Choroid plexus epithelial cell (primary cell): ENCODE measurements around the gene TMEM198.

ENCODE experiments used
- DNase-seq: peaks from one replicate; pipeline ENCODE4 v3.0.0-alpha.2; 2010; ENCODE audit warnings: low read depth
- H3K4me3 ChIP-seq: 2 replicates; pipeline ENCODE4 v1.5.1; 2011; ENCODE audit warnings: low read depth, mild to moderate bottlenecking, control low read depth, low read length, moderate library complexity
- CTCF ChIP-seq: conservative IDR thresholded peaks from 2 replicates; pipeline ENCODE4 v1.5.1; 2011; ENCODE audit warnings: low read depth, mild to moderate bottlenecking, control low read depth, inconsistent platforms, low read length, moderate library complexity

Gene TMEM198

DNA sequence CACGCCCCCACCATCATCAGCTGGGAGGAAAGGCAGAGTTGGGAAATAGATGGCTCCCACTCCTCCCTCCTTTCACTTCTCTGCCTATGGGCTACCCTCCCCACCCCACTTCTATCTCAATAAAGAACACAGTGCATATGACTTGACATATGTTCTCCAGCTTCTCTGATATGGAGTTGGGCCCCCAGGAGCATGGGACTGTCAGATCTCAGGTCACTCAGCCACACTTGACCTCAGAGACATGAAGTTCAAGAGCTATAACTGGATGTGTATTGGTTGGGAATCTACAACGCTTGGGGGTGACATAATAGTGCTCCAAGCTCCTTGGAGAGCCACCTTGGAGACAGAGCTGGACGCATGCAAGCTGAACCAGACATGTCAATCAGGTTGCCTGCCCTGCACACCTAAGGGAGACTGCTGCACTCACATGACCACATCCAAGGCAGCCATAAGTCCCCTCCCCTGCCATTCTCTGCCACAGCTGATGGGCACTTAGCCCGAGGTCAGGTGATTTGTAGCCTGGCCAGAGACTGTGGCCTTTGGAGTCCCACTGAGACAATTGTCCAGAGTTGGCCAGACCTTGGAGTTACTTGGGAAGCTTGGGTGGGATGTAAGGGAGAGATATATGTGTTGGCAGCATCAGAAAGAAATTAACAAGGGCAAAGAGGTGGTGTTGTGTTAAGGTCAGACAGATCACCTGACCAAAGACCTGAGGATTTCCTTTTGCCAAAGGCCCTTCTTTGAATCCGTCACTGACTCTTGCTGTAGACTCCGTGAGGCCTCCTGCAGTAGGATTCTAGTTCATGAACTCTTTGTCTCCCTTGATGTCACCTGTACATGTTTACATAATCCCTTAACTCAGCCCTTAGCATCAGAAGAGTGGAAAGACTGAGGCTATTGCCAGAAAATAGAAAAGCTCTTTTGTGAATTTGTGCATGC lies 32.0 kb downstream of the TMEM198 start:
- no peak for DNase-seq
- H3K4me3 ChIP-seq: no peak overlapping the region
- TF ChIP-seq CTCF: no peak

DNA sequence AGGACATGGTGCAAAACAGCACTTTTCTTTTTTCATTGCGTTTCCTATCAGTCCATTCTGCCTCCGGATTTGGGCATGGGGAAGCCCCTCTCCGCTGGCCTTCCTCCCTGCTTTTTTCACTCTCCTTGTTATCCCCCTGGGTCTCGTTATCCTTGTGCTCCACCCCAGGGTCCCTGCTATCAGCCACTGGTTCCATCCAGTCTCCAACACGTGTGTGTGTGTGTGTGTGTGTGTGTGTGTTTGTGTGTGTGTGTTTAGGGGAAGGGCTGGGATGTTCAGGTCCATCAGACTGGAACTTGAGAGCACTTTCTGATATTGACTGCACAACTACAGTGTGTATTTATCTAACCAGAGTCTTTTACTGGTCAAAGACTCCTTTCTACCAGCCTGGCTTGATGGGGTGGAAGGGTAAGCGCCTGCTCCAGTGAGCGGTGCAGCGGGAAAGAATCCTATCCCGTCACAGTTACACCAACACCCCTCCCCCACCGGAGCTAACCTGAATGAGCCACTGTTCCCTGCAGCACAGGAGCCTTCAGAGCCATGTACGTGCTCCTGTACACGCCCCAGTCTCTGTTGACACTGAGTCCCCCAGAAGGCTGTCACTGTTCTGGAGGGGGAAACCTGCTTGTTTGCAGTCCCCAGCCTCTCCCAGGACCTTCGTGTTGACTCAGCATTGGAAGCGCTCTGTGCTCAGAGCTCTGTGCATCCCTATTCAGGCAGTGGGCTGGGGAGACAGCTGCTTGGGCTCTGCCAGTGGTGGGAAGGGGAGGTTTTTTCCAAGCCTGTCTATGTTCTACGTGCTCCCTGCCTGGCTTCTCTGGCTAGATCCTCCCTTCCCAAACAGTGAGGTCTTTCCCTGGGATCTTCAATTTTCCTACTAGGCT lies 32.9 kb downstream of the TMEM198 start:
- TF ChIP-seq CTCF: no peak
- no peak overlapping the region for H3K4me3 ChIP-seq
- no peak for DNase-seq

DNA sequence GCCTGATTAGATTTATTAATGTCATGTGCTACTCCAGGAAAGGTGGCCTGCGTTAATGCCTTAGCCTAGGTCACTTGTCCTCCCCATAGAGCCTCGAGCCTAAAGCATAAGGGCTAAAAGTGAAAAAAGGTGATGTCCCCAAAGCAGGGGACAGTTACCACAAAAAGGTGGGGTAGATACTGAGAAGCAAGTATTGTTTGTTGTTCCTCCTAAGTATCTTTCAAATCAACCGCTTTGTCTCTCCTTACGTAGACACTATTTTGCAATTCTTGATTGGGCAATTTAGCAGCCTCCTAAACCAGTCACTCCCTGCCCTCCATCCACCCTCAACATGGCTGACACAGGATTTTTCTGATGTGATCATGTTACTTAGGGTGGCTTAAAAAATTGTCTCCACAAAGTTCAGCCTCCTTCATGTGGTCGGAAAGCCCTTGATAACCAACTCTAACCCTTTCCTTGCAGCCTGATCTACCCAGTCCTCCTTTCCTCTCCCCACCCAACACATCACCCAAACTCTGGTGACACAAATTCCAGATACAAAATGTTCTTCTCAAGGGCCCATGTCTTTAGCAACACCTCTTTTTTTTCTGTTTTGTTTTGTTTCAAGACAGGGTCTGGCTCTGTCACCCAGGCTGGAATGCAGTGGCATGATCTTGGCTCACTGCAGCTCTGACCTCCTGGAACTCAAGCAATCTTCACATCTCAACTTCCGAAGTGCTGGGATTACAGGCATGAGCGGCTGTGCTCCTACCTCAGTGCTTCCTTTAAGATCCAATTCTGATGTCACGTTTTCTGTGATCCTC lies 35.2 kb downstream of the TMEM198 start:
- H3K4me3 ChIP-seq: no peak overlapping the region
- DNase-seq: peak; percentile 61
- no peak for TF ChIP-seq CTCF

GRCh38 chr2:219581346-219581745 lies 37.5 kb downstream of the TMEM198 start:
- no peak for TF ChIP-seq CTCF
- no peak for DNase-seq
- H3K4me3 ChIP-seq: no peak overlapping the region

GRCh38 chr2:219591091-219591490 lies 47.3 kb downstream of the TMEM198 start:
- no peak overlapping the region for H3K4me3 ChIP-seq
- DNase-seq: no peak
- TF ChIP-seq CTCF: no peak

DNA sequence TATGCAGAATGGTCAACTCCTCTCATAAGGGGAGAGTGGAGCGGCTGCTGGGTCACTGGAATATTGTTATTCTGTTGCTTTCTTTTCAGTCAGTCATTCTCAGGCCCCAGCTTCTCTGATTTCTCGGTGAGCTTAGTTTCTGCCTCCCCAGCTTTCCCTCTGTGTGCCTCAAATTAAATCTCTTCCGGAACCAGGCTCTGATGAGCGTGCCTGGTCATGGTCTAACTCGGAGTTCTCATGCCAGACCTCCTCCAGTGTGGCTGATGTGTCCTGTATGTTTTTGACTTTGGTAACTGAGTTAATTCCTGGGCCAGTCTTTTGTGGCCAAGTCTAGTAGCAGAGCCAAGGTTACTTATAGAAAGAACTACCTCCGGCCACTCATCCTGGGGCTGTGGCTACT lies 48.9 kb downstream of the TMEM198 start:
- H3K4me3 ChIP-seq: no peak overlapping the region
- DNase-seq: peak; percentile 5
- no peak for TF ChIP-seq CTCF
